K562 (cell line): Measurements from ENCODE around the gene SULT2B1. TPM values are rescaled to one million over a fixed set of nuclear protein-coding genes. Genes with fewer than 3 reads are reported as not detected.
A peak's percentile ranks its signal among the peaks of the same experiment; 100 is the strongest.
"Not testable (repeated sequence)": the region's sequence is repeated elsewhere in the genome, so short reads cannot be mapped to it uniquely, and the experiment has no call there.

Source experiments
- ATAC-seq: fragments of 200-7000 bp; cut with Tn5 transposase; 3 replicates; pipeline ENCODE4 v1.9.1; 2020; ENCODE audit warnings: moderate library complexity
- BruUV-seq: library from RNA; stranded (reverse); fragments of 400-500 nt; replicated peaks from 2 replicates; lab custom pipeline; 2021; lab: Mats Ljungman, UMichigan
- CTCF ChIA-PET: fragments of 300-600 bp; formaldehyde crosslinking; extraction: SDS; loops from one replicate; lab custom pipeline; 2021; ENCODE audit warnings: low intra/inter-chr PET ratio; lab: Yijun Ruan, JAX
- POLR2A ChIA-PET: fragments of 300-600, 350-650 bp; sonication (Branson Sonifier 250); formaldehyde crosslinking; extraction: SDS; loops from one replicate; lab custom pipeline; 2021; ENCODE audit warnings: antibody characterized with exemption, inconsistent platforms; lab: Yijun Ruan, JAX
- DNase-seq, 4 experiments: peaks; one replicate each; pipeline versions ENCODE4 v3.0.0 to v3.0.0-alpha.2; 2011 to 2018; ENCODE audit warnings: low spot score in 3 of 4, mixed read lengths in 3 of 4; ENCODE audit errors: extremely low read depth in 1 of 4
- FAIRE-seq: peaks from 2 replicates; lab custom pipeline; 2011; peaks lifted over from hg19 to GRCh38; lab: Jason Lieb, UNC
- H2AFZ ChIP-seq: 2 replicates; pipeline ENCODE4 v1.6.0; 2011; ENCODE audit warnings: low read depth, low read length, control low read depth, inconsistent platforms
- H3K27ac ChIP-seq: fragments of 200-600 bp; 3 replicates; pipeline ENCODE4 v1.8.0; 2011; ENCODE audit warnings: low read depth, mild to moderate bottlenecking, control low read depth, inconsistent platforms, low read length, moderate library complexity, mixed read lengths; ENCODE audit errors: extremely low read depth
- H3K27me3 ChIP-seq, 2 experiments: fragments of 300-600 bp in 1 of 2; 2 replicates in 1 of 2; 3 replicates in 1 of 2; pipeline versions ENCODE4 v1.6.0 to v1.8.0; 2011; ENCODE audit warnings: inconsistent platforms in 2 of 2, low read length in 2 of 2, mild to moderate bottlenecking in 1 of 2, mixed read lengths in 1 of 2, moderate library complexity in 1 of 2; ENCODE audit not compliant: control insufficient read depth in 2 of 2, insufficient read depth in 2 of 2
- H3K36me3 ChIP-seq: fragments of 300-600 bp; 3 replicates; pipeline ENCODE4 v1.8.0; 2011; ENCODE audit warnings: mild to moderate bottlenecking, low read length, inconsistent platforms; ENCODE audit not compliant: control insufficient read depth, insufficient read depth
- H3K4me1 ChIP-seq, 2 experiments: fragments of 200-600 bp in 1 of 2; replicated peaks in 1 of 2; 2 replicates in 1 of 2; 3 replicates in 1 of 2; pipeline versions ENCODE4 v1.5.1 to v1.8.0; 2011; ENCODE audit warnings: inconsistent platforms in 2 of 2, low read length in 2 of 2, mild to moderate bottlenecking in 1 of 2, mixed read lengths in 1 of 2, moderate library complexity in 1 of 2; ENCODE audit not compliant: control insufficient read depth in 2 of 2, insufficient read depth in 2 of 2
- H3K4me2 ChIP-seq: 2 replicates; pipeline ENCODE4 v1.6.1; 2011; ENCODE audit warnings: low read length, control low read depth, inconsistent platforms, mixed read lengths; ENCODE audit not compliant: insufficient read depth
- H3K4me3 ChIP-seq: fragments of 200-600 bp; sonication (generic), shearing (Covaris generic); 2 replicates; pipeline ENCODE4 v1.5.1; 2016; ENCODE audit warnings: control low read depth, inconsistent platforms
- H3K79me2 ChIP-seq: fragments of 200-600 bp; 3 replicates; pipeline ENCODE4 v1.8.0; 2011; ENCODE audit warnings: low read length, inconsistent platforms; ENCODE audit not compliant: control insufficient read depth, insufficient read depth
- H3K9ac ChIP-seq, 2 experiments: 2 replicates each; pipeline versions ENCODE4 v1.6.0 to v1.6.1; 2011; ENCODE audit warnings: low read depth in 2 of 2, low read length in 2 of 2, control low read depth in 1 of 2, inconsistent platforms in 1 of 2, mild to moderate bottlenecking in 1 of 2, mixed read lengths in 1 of 2; ENCODE audit not compliant: insufficient read depth in 1 of 2
- H3K9me1 ChIP-seq: one replicate; pipeline ENCODE4 v1.6.0; 2011; ENCODE audit warnings: inconsistent platforms, mild to moderate bottlenecking, low read length, moderate library complexity; ENCODE audit not compliant: control insufficient read depth, insufficient read depth
- H3K9me3 ChIP-seq: replicated peaks from 2 replicates; pipeline ENCODE4 v1.5.1; 2011; ENCODE audit warnings: low read depth, low read length, inconsistent platforms; ENCODE audit not compliant: control insufficient read depth, insufficient read depth
- H4K20me1 ChIP-seq: replicated peaks from 2 replicates; pipeline ENCODE4 v1.6.1; 2011; ENCODE audit warnings: low read length, inconsistent platforms, mixed read lengths; ENCODE audit not compliant: control insufficient read depth, insufficient read depth
- ADNP ChIP-seq: fragments of 200-800 bp; sonication (Bioruptor generic); IDR thresholded peaks from 2 replicates; pipeline ENCODE4 v1.6.1; 2016; ENCODE audit warnings: missing genetic modification characterization, missing compliant biosample characterization
- BCOR ChIP-seq: fragments of 450-650 bp; IDR thresholded peaks from 2 replicates; pipeline ENCODE4 v1.6.1; 2016
- CBX3 ChIP-seq, 2 experiments: IDR thresholded peaks; 1 replicate in 1 of 2; 2 replicates in 1 of 2; pipeline ENCODE4 v1.6.1; 2012; ENCODE audit warnings: inconsistent platforms in 2 of 2, low read length in 2 of 2, borderline replicate concordance in 1 of 2, control low read depth in 1 of 2
- EHMT2 ChIP-seq: fragments of 450-650 bp; IDR thresholded peaks from 2 replicates; pipeline ENCODE4 v1.6.1; 2018; ENCODE audit warnings: antibody characterized with exemption
- GTF2E2 ChIP-seq: fragments of 200-800 bp; sonication (Bioruptor generic); IDR thresholded peaks from 2 replicates; pipeline ENCODE4 v1.6.1; 2016; ENCODE audit warnings: missing genetic modification characterization, missing compliant biosample characterization
- KDM1A ChIP-seq, 2 experiments: fragments of 450-650 bp; IDR thresholded peaks; 2 replicates each; pipeline ENCODE4 v1.6.1; 2016; ENCODE audit warnings: mild to moderate bottlenecking in 2 of 2
- RBM25 ChIP-seq: fragments of 200-400 bp; formaldehyde crosslinking; IDR thresholded peaks from 2 replicates; pipeline ENCODE4 v1.6.1; 2018; ENCODE audit warnings: low read length, low read depth, moderate library complexity; ENCODE audit not compliant: severe bottlenecking
- SFPQ ChIP-seq: fragments of 200-400 bp; formaldehyde crosslinking; IDR thresholded peaks from 2 replicates; pipeline ENCODE4 v1.6.1; 2017; ENCODE audit warnings: mild to moderate bottlenecking, low read depth, low read length, moderate library complexity
- ZNF121 ChIP-seq: sonication (generic); formaldehyde crosslinking; conservative IDR thresholded peaks from 2 replicates; pipeline ENCODE4 v1.8.0; 2022; ENCODE audit warnings: missing genetic modification reagents
- ZNF639 ChIP-seq, 2 experiments: fragments of 200-800 bp in 1 of 2; sonication (Bioruptor generic) in 1 of 2; sonication (generic) in 1 of 2; formaldehyde crosslinking in 1 of 2; IDR thresholded peaks in 1 of 2; conservative IDR thresholded peaks in 1 of 2; 2 replicates each; pipeline versions ENCODE4 v1.5.0 to v1.6.1; 2016 to 2020; ENCODE audit warnings: missing compliant biosample characterization in 1 of 2, missing genetic modification characterization in 1 of 2, missing genetic modification reagents in 1 of 2
- WGBS: fragments of 100-300 bp; shearing (Covaris generic); methylation state at CpG from one replicate; pipeline ENCODE4 v1.1.6; 2016; ENCODE audit warnings: low coverage, mixed read lengths; ENCODE audit not compliant: insufficient coverage; ENCODE audit errors: missing lambda C conversion rate; 5-methylcytosine and 5-hydroxymethylcytosine counted together
- in situ Hi-C: fragments of 300-500 bp; cut with MboI; formaldehyde crosslinking; loops from 4 replicates; pipeline ENCODE4 v1.15.0; 2018; ENCODE audit warnings: inconsistent platforms, mixed read lengths
- intact Hi-C: fragments of 100-400 bp; cut with micrococcal nuclease; formaldehyde crosslinking; loops from 2 replicates; pipeline ENCODE4 v1.14.2; 2022
- polyA plus RNA-seq, 8 experiments: library from polyadenylated mRNA; depleted of rRNA in 4 of 8; stranded (reverse) in 5 of 8; unstranded in 3 of 8; fragments of >200 nt; fragmentation: Nextera tagmentation in 2 of 8; fragmentation: Illumina TruSeq in 1 of 8; extraction: Ambion mirVana in 2 of 8; extraction: Trizol in 1 of 8; gene quantifications; 2 replicates each; pipeline versions ENCODE4 v1.2.1 to v1.2.3, GENCODE V29; 2011 to 2014; ENCODE audit warnings: inconsistent platforms in 1 of 8, missing spikeins in 1 of 8
- total RNA-seq, 7 experiments: library from RNA; depleted of rRNA in 6 of 7; stranded (reverse); fragments of >200 nt in 6 of 7; fragmentation: Illumina TruSeq in 2 of 7; extraction: Trizol in 2 of 7; gene quantifications; 2 replicates each; pipeline versions ENCODE4 v1.2.1 to v1.2.3, GENCODE V29; 2011 to 2021; ENCODE audit warnings: low replicate concordance in 1 of 7

SULT2B1 gene
- total and polyA plus RNA-seq, 9 of the 15 experiments (the other 6 are each of a cell fraction or from before 2014, with no cell fraction given): 0.09 to 0.62 (median 0.22) TPM; not detected in 2

- H3K79me2 ChIP-seq, H3K4me2 ChIP-seq, intact Hi-C loops, H3K4me3 ChIP-seq, CTCF ChIA-PET, H2AFZ ChIP-seq, H4K20me1 ChIP-seq, FAIRE-seq, H3K9ac ChIP-seq, H3K27ac ChIP-seq, H3K9me1 ChIP-seq, ATAC-seq, BruUV-seq, H3K27me3 ChIP-seq, H3K4me1 ChIP-seq, H3K9me3 ChIP-seq, DNase-seq, H3K36me3 ChIP-seq: not testable (repeated sequence)
- in situ Hi-C loops: loop anchor here (25.0 kb wide), 1 partner anchor 1534 kb away; no protein-coding TSS in a partner anchor
- POLR2A ChIA-PET: interaction anchor here (0.7 kb wide), 1 partner anchor 11 kb away, joined by 3 read pairs; no protein-coding TSS in a partner anchor
- peak; percentile 40; the same call in 1 of the 2 replicates for TF ChIP-seq BCOR
- TF ChIP-seq RBM25: peak; percentile 30
- peak; percentile 99 for TF ChIP-seq ZNF121 (CRISPR knock-in tag)
- TF ChIP-seq ADNP (tag): 0 out of 2 replicates have a peak, but pooled peaks have one; percentile 20
- peak; percentile 13 to 57; a peak in 2 of 4 replicates for TF ChIP-seq KDM1A (IDR thresholded peaks at IDR 0.05)
- 43% methylated on average over 7 of the region's 7 CpGs for WGBS
Observed at GRCh38 chr19:48577908-48578307, 25.9 kb downstream of the SULT2B1 start.

- H3K4me1 ChIP-seq: peaks cover 7 to 8% of the 10 kb centered on the region in 2 experiments; a peak in 3 of 5 replicates
- FAIRE-seq (no peak), ATAC-seq (no peak), DNase-seq (no peak)
- BruUV-seq: no TSS peak
- H3K27ac ChIP-seq: no peak overlapping the region
- H2AFZ ChIP-seq: no peak overlapping the region
- in situ Hi-C loops (loop anchor here (25.0 kb wide), 1 partner anchor 1533 kb away; no protein-coding TSS in a partner anchor), intact Hi-C loops (no loop called here)
- H4K20me1 ChIP-seq: no peaks in the 10 kb centered on the region
- no peaks in the 10 kb centered on the region for H3K9me1 ChIP-seq
- H3K27me3 ChIP-seq: no peaks in the 10 kb centered on the region
- ChIA-PET CTCF (no interaction called here), POLR2A (no interaction called here)
- no peaks in the 10 kb centered on the region for H3K36me3 ChIP-seq
- no peak overlapping the region for H3K9ac ChIP-seq
- H3K79me2 ChIP-seq: no peaks in the 10 kb centered on the region
- no peak overlapping the region for H3K4me3 ChIP-seq
- H3K9me3 ChIP-seq: no peaks in the 10 kb centered on the region
- H3K4me2 ChIP-seq: no peak overlapping the region
- WGBS: 18% methylated on average over 3 of the region's 3 CpGs
- no peak for TF ChIP-seq ZNF639 (CRISPR knock-in tag; conservative IDR thresholded peaks at IDR 0.05 in 1 of 2, IDR thresholded peaks at IDR 0.05 in 1 of 2)
- no peak for TF ChIP-seq GTF2E2
- TF ChIP-seq EHMT2: no peak
- no peak for TF ChIP-seq SFPQ
- TF ChIP-seq CBX3 (IDR thresholded peaks at IDR 0.05; ENCODE audit: borderline replicate concordance in 1 of 2, low read length in 2 of 2): no peak
Observed at GRCh38 chr19:48578891-48579290, 26.9 kb downstream of the SULT2B1 start.
